ENCODE data around the gene LPGAT1.

LPGAT1 gene

DNA sequence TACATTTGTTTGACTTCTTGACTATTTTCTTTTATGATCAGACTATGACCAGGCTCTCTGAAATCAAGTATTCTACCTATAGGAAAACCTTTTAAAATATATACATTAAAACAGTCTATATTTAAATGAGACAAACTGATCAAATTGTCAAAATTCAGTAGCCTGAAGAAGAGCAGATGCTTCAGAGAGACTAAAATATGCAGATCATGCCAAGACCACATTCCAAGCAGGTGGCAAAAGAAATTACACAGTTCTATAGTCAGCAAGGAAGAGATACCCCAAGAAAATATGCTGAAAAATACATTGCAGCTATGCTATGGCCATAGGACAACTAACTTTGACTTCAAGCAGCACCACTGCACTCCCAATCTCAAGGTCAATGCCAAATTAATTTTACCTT, 3.5 kb downstream of the LPGAT1 start:
- DNase-seq = no peak

DNA sequence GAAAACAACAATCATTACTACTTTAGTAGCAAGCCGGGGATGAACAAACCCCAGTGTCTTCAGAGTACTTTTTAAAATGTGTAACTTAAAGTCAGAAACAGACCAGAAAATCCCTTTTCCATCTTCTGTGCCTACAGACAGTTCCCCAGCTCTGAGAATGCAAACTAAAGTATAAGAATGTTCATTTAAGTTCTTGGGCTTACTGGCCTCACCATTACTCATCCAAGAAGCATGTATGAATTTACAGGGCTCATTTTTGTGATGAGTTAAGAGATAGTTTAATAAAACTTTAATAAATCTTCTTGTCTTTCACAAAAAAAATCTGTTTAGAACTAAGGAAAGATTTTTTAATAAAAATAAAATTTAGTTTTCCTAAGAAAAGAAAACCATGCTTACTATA, 4.6 kb downstream of the LPGAT1 start:
- DNase-seq = peak; percentile 80

DNA sequence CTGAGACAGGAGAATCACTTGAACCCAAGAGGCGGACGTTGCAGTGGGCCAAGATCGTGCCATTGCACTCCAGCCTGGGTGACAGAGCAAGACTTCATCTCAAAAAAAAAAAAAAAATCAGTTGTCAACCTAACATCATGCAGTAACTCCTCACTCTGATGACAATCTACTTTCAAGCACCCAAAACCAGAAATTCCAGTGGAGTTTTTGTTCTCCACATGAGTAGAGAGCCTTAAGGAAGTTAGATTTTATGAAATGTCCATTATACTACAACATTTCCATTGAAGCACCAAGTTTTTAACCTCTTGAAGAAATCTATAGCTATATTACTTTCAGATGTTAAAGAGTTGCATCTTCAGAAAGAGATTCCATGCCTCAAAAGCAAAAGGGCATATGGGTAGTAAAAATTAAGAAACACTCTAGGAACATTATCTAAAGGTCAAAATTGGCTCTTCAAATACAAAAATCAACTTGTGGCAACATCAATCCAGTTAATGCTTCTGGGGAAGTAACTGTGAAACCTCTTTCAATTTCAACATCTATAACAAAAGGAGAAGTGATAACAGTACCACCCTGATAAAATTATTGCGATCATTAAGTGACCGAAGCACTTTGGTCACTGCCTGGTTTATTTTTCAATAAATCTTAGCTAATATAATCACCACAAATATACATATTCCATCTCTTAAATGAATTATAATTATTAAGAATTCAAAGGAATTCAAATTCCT, 7.7 kb downstream of the LPGAT1 start:
- DNase-seq = no peak

GRCh38 chr1:211816586-211816985, 14.0 kb downstream of the LPGAT1 start:
- DNase-seq = no peak

DNA sequence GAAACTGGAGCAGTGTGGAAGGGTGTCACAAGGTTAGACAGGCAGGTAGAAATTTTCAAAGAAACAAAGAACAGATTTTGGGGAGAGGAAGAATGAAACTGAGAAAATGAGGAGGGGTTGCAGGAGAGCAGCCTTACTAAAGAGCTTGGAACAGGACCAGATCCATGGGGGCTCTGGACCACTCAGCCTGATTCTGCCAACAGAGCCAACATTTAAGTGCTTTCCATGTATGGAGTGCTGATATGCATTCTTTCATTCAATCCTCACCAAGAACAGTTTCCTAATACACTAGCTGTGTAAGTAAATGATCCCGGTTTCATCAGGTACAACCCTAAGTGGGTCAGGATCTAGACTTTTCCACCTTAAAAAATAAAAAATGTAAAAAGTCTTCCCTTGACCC, 16.2 kb downstream of the LPGAT1 start:
- DNase-seq = no peak

- peak; percentile 39 for DNase-seq
Observed at GRCh38 chr1:211813590-211813989, 17.0 kb downstream of the LPGAT1 start.

- no peak for DNase-seq
Observed at GRCh38 chr1:211812584-211812983, 18.0 kb downstream of the LPGAT1 start.

GRCh38 chr1:211811848-211812247, 18.7 kb downstream of the LPGAT1 start:
- no peak for DNase-seq

DNA sequence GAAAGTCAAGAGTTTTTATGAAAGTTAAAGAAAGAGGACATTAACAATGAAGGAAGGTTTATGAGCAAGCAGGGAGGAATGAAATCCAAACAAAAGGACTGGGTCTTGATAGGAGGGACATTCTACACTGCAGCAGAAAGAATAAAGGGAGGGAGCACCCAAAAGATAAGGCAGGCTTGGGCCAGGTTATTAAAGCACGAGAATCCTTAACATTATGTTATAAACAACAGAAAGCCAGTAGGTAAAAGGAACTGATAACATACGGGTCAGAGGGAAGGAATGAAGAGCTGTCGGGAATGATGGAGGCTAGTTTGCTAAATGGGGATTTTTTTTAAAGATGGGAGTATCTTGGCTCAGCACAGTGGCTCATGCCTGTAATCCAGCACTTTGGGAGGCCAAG, 19.4 kb downstream of the LPGAT1 start:
- no peak for DNase-seq

- no peak for DNase-seq
Observed at GRCh38 chr1:211808475-211808874, 22.1 kb downstream of the LPGAT1 start.

DNA sequence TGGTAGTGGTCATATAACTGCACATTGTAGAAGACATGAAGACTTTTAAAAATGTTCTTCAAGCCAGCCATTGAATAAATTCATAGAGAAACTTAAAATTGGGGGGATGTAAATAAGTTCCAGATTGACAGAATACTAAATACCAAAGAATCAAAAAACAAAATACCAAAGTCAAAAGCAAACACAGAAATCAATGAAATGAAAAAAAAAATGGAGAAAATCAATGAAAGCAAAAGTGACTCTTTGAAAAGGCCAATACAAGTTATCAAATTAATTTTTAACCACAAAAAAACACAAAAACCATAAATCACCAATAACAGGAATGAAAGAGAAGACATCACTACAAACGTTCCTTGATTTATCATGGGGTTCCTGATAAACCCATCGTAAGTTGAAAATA, 25.6 kb downstream of the LPGAT1 start:
- DNase-seq = no peak

- no peak for DNase-seq
Observed at GRCh38 chr1:211800925-211801607, 29.5 kb downstream of the LPGAT1 start.

DNA sequence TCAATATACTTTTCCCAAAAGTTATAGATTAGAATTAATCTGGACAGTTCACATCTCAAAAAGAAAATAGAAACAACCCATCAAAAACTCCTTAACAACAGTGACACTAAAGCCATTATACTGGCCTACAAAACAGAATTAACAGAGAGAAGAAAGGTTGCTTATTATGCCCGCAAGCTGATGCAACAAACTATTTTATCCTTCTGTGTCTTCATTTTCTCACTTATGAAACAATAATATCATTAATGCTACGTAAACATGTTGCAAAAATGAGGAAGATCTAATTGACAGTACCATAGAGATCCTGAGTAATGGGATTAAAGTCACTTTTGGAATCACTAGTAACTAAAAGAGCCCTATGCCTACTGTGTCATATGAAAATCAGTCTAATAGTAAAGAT, 32.6 kb downstream of the LPGAT1 start:
- no peak for DNase-seq

DNA sequence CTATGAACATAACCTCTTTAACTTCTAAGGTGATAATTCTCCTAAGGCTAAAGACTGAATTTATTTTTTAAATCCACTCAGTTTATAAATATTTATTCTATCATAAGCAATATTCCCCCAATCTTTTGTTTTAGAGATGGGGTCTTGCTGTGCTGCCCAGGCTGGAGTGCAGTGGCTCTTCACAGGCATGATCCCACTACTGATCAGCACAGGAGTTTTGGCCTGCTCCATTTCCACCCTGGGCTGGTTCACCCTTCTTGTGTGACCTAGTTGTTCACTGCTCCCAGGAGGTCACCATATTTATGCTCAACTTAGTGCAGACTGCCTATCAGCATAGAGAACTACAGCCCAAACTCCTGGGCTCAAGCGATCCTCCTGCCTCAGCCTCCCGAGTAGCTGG, 38.6 kb downstream of the LPGAT1 start:
- no peak for DNase-seq

GRCh38 chr1:211789641-211790464, 40.7 kb downstream of the LPGAT1 start:
- no peak for DNase-seq

GRCh38 chr1:211788626-211789025, 41.9 kb downstream of the LPGAT1 start:
- DNase-seq = peak; percentile 8

- no peak for DNase-seq
Observed at GRCh38 chr1:211783897-211784296, 46.7 kb downstream of the LPGAT1 start.

GRCh38 chr1:211783266-211783665, 47.3 kb downstream of the LPGAT1 start:
- DNase-seq = no peak

DNA sequence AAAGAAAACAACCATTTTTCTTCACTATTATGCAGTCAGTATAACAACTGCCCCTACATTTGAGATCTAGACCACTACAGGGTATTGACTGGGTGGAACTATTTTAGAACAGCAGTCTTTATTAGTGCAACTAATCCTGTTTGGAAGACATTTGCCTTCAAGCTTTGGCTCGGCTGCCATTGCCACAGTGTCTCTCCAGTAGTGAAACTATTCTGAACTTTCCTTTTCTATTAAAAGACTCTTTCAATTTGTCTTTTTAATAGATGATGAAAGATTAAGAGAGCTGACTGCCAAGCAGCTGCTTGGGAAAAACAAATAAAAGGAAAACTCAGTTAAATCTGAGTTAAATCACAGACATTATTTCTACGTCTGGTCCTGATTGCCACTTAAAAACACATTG, 49.3 kb downstream of the LPGAT1 start:
- no peak for DNase-seq

DNA sequence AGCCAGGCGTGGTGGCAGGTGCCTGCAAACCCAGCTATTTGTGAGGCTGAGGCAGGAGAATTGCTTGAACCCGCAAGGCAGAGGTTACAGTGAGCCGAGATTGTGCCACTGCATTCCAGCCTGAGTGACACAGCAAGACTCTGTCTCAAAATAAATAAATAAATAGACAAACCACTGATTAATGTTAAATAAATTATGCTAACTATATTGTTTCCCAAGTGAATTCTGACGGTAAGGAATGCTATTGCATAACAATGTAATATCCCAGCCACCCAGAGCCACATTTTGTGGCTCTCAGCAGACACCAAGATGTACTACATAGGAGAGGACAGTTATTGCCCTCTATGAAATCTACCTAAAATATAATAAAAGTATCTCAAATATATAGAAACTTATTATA, 55.4 kb downstream of the LPGAT1 start:
- no peak for DNase-seq

GRCh38 chr1:211764701-211765100, 65.9 kb downstream of the LPGAT1 start:
- no peak for DNase-seq

DNA sequence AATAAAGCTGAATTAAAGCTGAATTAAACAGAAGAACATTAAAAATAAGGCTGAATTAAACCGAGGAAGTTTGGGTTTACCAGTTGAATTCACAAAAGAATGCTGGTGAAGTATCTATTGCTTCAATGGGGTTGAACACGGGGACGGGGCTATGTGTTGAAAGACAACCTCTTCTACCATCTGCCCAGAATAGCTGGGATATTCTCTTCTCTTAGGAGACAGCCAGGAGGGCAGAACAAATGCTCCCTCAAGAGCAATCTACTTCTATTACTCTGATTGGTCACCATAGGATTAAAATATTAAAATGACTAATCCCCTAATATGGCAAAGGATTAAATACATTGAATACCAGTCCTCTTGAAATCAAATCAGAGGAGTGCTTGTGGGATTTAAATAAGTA, 68.4 kb downstream of the LPGAT1 start:
- DNase-seq = no peak

GRCh38 chr1:211761400-211761799, 69.2 kb downstream of the LPGAT1 start:
- DNase-seq = no peak

- no peak for DNase-seq
Observed at GRCh38 chr1:211756471-211757020, 74.0 kb downstream of the LPGAT1 start.
